Heart left ventricle (tissue), 13 donors: ENCODE data around the gene NCOA6.

Experiments
- CTCF ChIP-seq, 12 donors: fragments of 200-600 bp; sonication (generic) in 4 of 12; IDR thresholded peaks; one replicate each; pipeline versions ENCODE4 v1.5.0 to v1.8.0; 2018 to 2022; ENCODE audit warnings: antibody characterized with exemption in 12 of 12, mild to moderate bottlenecking in 5 of 12
- POLR2A ChIP-seq, 2 donors: fragments of 450-650 bp; IDR thresholded peaks; one replicate each; pipeline ENCODE4 v1.6.1; 2017; ENCODE audit warnings: antibody characterized with exemption in 2 of 2, mild to moderate bottlenecking in 2 of 2, moderate library complexity in 2 of 2
- donor health status: ischemic (EF 13 %, LVEDD 7.1; RV severe dilation, severe dysfunction).
- donor health status: DM: no; HTN: yes; CAD: no.
- donor health status: DM: no; HTN: no; CAD: no.
- donor health status: ischemic (EF 25% LVEDD 6.9; RV normal size, moderate dysfunction).
- donor health status: ischemic (EF 25% LVEDD 5.7; RV mildly dilated, moderate dysfunction).
- donor health status: ischemic (EF 35%, LVEDD 5.7; RV mildly dilated, moderate dysfunction).
- donor health status: nonischemic (EF 11% LVEDD 7.7; RV severe dilation, severe dysfunction).
- donor health status: DM: yes; HTN: yes; CAD: no.
- donor health status: PGD.
- donor health status: ischemic (EF 29% LVEDD 5.4; RV normal size, mild dysfunction).
- donor health status: nonischemic (EF 23%, LVEDD 6.1; RV moderate dilation, normal function).

- TF ChIP-seq CTCF (IDR thresholded peaks at IDR 0.05) (peak in 6 of 12 donors; percentile 7 to 24 (median 9)), POLR2A (IDR thresholded peaks at IDR 0.05) (no peak)
Observed at GRCh38 chr20:34824806-34825529, 483 bp downstream of the NCOA6 start.
